Choroid plexus epithelial cell (primary cell): ENCODE results near the gene TBC1D22A.

Experiments
- DNase-seq: peaks from one replicate; pipeline ENCODE4 v3.0.0-alpha.2; 2010; ENCODE audit warnings: low read depth
- H3K4me3 ChIP-seq: 2 replicates; pipeline ENCODE4 v1.5.1; 2011; ENCODE audit warnings: low read depth, mild to moderate bottlenecking, control low read depth, low read length, moderate library complexity
- CTCF ChIP-seq: conservative IDR thresholded peaks from 2 replicates; pipeline ENCODE4 v1.5.1; 2011; ENCODE audit warnings: low read depth, mild to moderate bottlenecking, control low read depth, inconsistent platforms, low read length, moderate library complexity

Gene TBC1D22A

GRCh38 chr22:46971099-46971763, 208.8 kb downstream of the TBC1D22A start:
- DNase-seq, result peak; percentile 75
- no peak overlapping the region for H3K4me3 ChIP-seq
- TF ChIP-seq CTCF, result no peak

GRCh38 chr22:46971764-46972125, 209.3 kb downstream of the TBC1D22A start:
- DNase-seq, result no peak
- H3K4me3 ChIP-seq, result no peak overlapping the region
- no peak for TF ChIP-seq CTCF

- H3K4me3 ChIP-seq, result no peak overlapping the region
- DNase-seq, result no peak
- TF ChIP-seq CTCF, result no peak
Measured at GRCh38 chr22:46972256-46972655, 209.8 kb downstream of the TBC1D22A start.

GRCh38 chr22:46972901-46973831, 210.7 kb downstream of the TBC1D22A start:
- no peak overlapping the region for H3K4me3 ChIP-seq
- DNase-seq, result no peak
- TF ChIP-seq CTCF, result no peak

GRCh38 chr22:46974077-46974476, 211.6 kb downstream of the TBC1D22A start:
- no peak for DNase-seq
- H3K4me3 ChIP-seq, result no peak overlapping the region
- no peak for TF ChIP-seq CTCF

- DNase-seq, result no peak
- TF ChIP-seq CTCF, result no peak
- H3K4me3 ChIP-seq, result no peak overlapping the region
Measured at GRCh38 chr22:46974631-46975585, 212.5 kb downstream of the TBC1D22A start.
